H9 (cell line): Measurements from ENCODE around the gene AFF2. TPM values are rescaled to one million over a fixed set of nuclear protein-coding genes. Genes with fewer than 3 reads are reported as not detected.

Experiments
- DNase-seq: peaks from one replicate; pipeline ENCODE4 v3.0.0-alpha.2; 2017
- H2AFZ ChIP-seq: one replicate; pipeline ENCODE4 v1.6.1; 2013; ENCODE audit warnings: mild to moderate bottlenecking, low read length, control low read depth, moderate library complexity
- H2AK5ac ChIP-seq: 2 replicates; pipeline ENCODE4 v1.6.1; 2013; ENCODE audit warnings: low read length, control low read depth, mixed read lengths; ENCODE audit not compliant: insufficient read length
- H2BK120ac ChIP-seq: one replicate; pipeline ENCODE4 v1.6.1; 2013; ENCODE audit warnings: low read depth, mild to moderate bottlenecking, low read length, control low read depth, inconsistent platforms; ENCODE audit not compliant: poor library complexity, severe bottlenecking
- H2BK12ac ChIP-seq: 2 replicates; pipeline ENCODE4 v1.6.1; 2013; ENCODE audit warnings: low read length, control low read depth, mixed read lengths, low read depth; ENCODE audit not compliant: insufficient read length
- H2BK15ac ChIP-seq: 2 replicates; pipeline ENCODE4 v1.6.1; 2013; ENCODE audit warnings: low read depth, low read length, control low read depth
- H2BK20ac ChIP-seq: one replicate; pipeline ENCODE4 v1.6.1; 2013; ENCODE audit warnings: low read depth, mild to moderate bottlenecking, low read length, control low read depth, inconsistent platforms; ENCODE audit not compliant: poor library complexity, severe bottlenecking
- H2BK5ac ChIP-seq: 2 replicates; pipeline ENCODE4 v1.6.1; 2013; ENCODE audit warnings: low read length, control low read depth, mixed read lengths; ENCODE audit not compliant: insufficient read length
- H3K14ac ChIP-seq: 2 replicates; pipeline ENCODE4 v1.6.1; 2013; ENCODE audit warnings: low read length, control low read depth; ENCODE audit not compliant: insufficient read depth
- H3K18ac ChIP-seq: 2 replicates; pipeline ENCODE4 v1.6.1; 2013; ENCODE audit warnings: low read depth, mild to moderate bottlenecking, mixed read lengths, low read length, control low read depth; ENCODE audit not compliant: insufficient read length
- H3K23ac ChIP-seq: 2 replicates; pipeline ENCODE4 v1.6.1; 2013; ENCODE audit warnings: low read length, control low read depth, mixed read lengths, low read depth; ENCODE audit not compliant: insufficient read length
- H3K23me2 ChIP-seq: 2 replicates; pipeline ENCODE4 v1.6.1; 2013; ENCODE audit warnings: low read depth, mild to moderate bottlenecking, mixed read lengths, low read length, control low read depth; ENCODE audit not compliant: insufficient read length, poor library complexity, severe bottlenecking
- H3K27ac ChIP-seq: 2 replicates; pipeline ENCODE4 v1.5.1; 2013; ENCODE audit warnings: low read length, control low read depth, mixed read lengths, low read depth; ENCODE audit not compliant: insufficient read length
- H3K27me3 ChIP-seq: 2 replicates; pipeline ENCODE4 v1.6.1; 2013; ENCODE audit warnings: low read length, control low read depth, inconsistent platforms; ENCODE audit not compliant: insufficient read depth
- H3K4ac ChIP-seq: 2 replicates; pipeline ENCODE4 v1.6.1; 2013; ENCODE audit warnings: low read depth, mild to moderate bottlenecking, control low read depth, inconsistent platforms, low read length, moderate library complexity
- H3K4me1 ChIP-seq: 2 replicates; pipeline ENCODE4 v1.6.1; 2013; ENCODE audit warnings: low read length, control low read depth, inconsistent platforms; ENCODE audit not compliant: insufficient read depth
- H3K4me2 ChIP-seq: 2 replicates; pipeline ENCODE4 v1.6.1; 2013; ENCODE audit warnings: low read length, control low read depth, mixed read lengths; ENCODE audit not compliant: insufficient read length, insufficient read depth
- H3K56ac ChIP-seq: 2 replicates; pipeline ENCODE4 v1.6.1; 2013; ENCODE audit warnings: low read depth, mild to moderate bottlenecking, mixed read lengths, low read length, control low read depth; ENCODE audit not compliant: insufficient read length
- H3K79me1 ChIP-seq: 2 replicates; pipeline ENCODE4 v1.6.1; 2013; ENCODE audit warnings: low read depth, mild to moderate bottlenecking, moderate library complexity, low read length, control low read depth, inconsistent platforms; ENCODE audit not compliant: insufficient read depth, poor library complexity, severe bottlenecking
- H3K79me2 ChIP-seq: 2 replicates; pipeline ENCODE4 v1.6.1; 2013; ENCODE audit warnings: low read length, control low read depth, inconsistent platforms; ENCODE audit not compliant: insufficient read depth
- H3K9ac ChIP-seq: 2 replicates; pipeline ENCODE4 v1.6.1; 2013; ENCODE audit warnings: low read length, control low read depth, mixed read lengths; ENCODE audit not compliant: insufficient read length; ENCODE audit errors: extremely low read depth
- H3K9me3 ChIP-seq: one replicate; pipeline ENCODE4 v1.6.1; 2013; ENCODE audit warnings: low read depth, low read length, inconsistent platforms; ENCODE audit not compliant: control insufficient read depth
- H3T11ph ChIP-seq: one replicate; pipeline ENCODE4 v1.6.1; 2013; ENCODE audit warnings: mild to moderate bottlenecking, low read length, control low read depth, inconsistent platforms
- H4K20me1 ChIP-seq: one replicate; pipeline ENCODE4 v1.6.1; 2013; ENCODE audit not compliant: control insufficient read depth, insufficient read length, insufficient read depth
- H4K5ac ChIP-seq: 2 replicates; pipeline ENCODE4 v1.6.1; 2013; ENCODE audit warnings: low read depth, mild to moderate bottlenecking, mixed read lengths, low read length, control low read depth; ENCODE audit not compliant: insufficient read length
- H4K8ac ChIP-seq: replicated peaks from 2 replicates; pipeline ENCODE4 v1.6.1; 2013; ENCODE audit warnings: low read length, control low read depth, mixed read lengths, low read depth; ENCODE audit not compliant: insufficient read length
- H4K91ac ChIP-seq: 2 replicates; pipeline ENCODE4 v1.6.1; 2013; ENCODE audit warnings: low read depth, mild to moderate bottlenecking, moderate library complexity, mixed read lengths, low read length, control low read depth; ENCODE audit not compliant: insufficient read length
- H3K27ac Mint-ChIP-seq, 3 experiments: 2 replicates in 2 of 3; 3 replicates in 1 of 3; pipeline ENCODE4 v1.8.0; 2020 to 2021; ENCODE audit warnings: mixed read lengths in 3 of 3, mild to moderate bottlenecking in 1 of 3, moderate library complexity in 1 of 3
- H3K27me3 Mint-ChIP-seq: 2 replicates; pipeline ENCODE4 v1.8.0; 2021; ENCODE audit warnings: low read depth, mild to moderate bottlenecking, moderate library complexity, mixed read lengths
- H3K36me3 Mint-ChIP-seq, 3 experiments: 2 replicates in 2 of 3; 3 replicates in 1 of 3; pipeline ENCODE4 v1.8.0; 2020 to 2021; ENCODE audit warnings: low read depth in 3 of 3, mixed read lengths in 3 of 3; ENCODE audit not compliant: insufficient read depth in 1 of 3
- H3K4me1 Mint-ChIP-seq, 2 experiments: 2 replicates each; pipeline ENCODE4 v1.8.0; 2020; ENCODE audit warnings: mixed read lengths in 2 of 2
- H3K4me3 Mint-ChIP-seq, 2 experiments: 2 replicates in 1 of 2; 3 replicates in 1 of 2; pipeline ENCODE4 v1.8.0; 2020 to 2021; ENCODE audit warnings: mild to moderate bottlenecking in 2 of 2, mixed read lengths in 2 of 2, moderate library complexity in 1 of 2
- H3K9me3 Mint-ChIP-seq, 2 experiments: 2 replicates in 1 of 2; 3 replicates in 1 of 2; pipeline ENCODE4 v1.8.0; 2020; ENCODE audit warnings: mild to moderate bottlenecking in 2 of 2, mixed read lengths in 2 of 2, moderate library complexity in 1 of 2
- CTCF ChIP-seq: fragments of 200-600 bp; sonication (generic); conservative IDR thresholded peaks from 3 replicates; pipeline ENCODE4 v1.8.0; 2021; ENCODE audit warnings: antibody characterized with exemption, mild to moderate bottlenecking
- total RNA-seq: library from RNA; stranded (reverse); gene quantifications from 2 replicates; pipeline ENCODE4 v1.2.1, GENCODE V29; 2021

The AFF2 gene
- total RNA-seq, 1 experiment from 2014 or later = 14.6 TPM

- Histone ChIP-seq H2BK120ac (no peak overlapping the region), H2BK12ac (no peak overlapping the region), H3K18ac (no peak overlapping the region), H3K9ac (no peak overlapping the region), H3K9me3 (peaks cover 33% of the 10 kb centered on the region), H3K4me2 (no peak overlapping the region), H2AK5ac (no peak overlapping the region), H4K5ac (no peak overlapping the region), H3K4ac (no peak overlapping the region), H3K14ac (no peak overlapping the region), H4K91ac (no peak overlapping the region), H3K56ac (no peak overlapping the region), H2BK20ac (no peak overlapping the region), H3K27me3 (no peaks in the 10 kb centered on the region), H3K23me2 (no peaks in the 10 kb centered on the region), H2BK15ac (no peak overlapping the region), H3T11ph (no peak overlapping the region), H3K79me2 (no peaks in the 10 kb centered on the region), H4K8ac (no peak overlapping the region), H4K20me1 (no peaks in the 10 kb centered on the region), H3K79me1 (no peaks in the 10 kb centered on the region), H3K23ac (no peak overlapping the region), H3K4me1 (no peaks in the 10 kb centered on the region), H3K27ac (no peak overlapping the region), H2AFZ (no peak overlapping the region), H2BK5ac (no peak overlapping the region)
- TF ChIP-seq CTCF = no peak
- H3K27me3 Mint-ChIP-seq = no peaks in the 10 kb centered on the region; the same call in 1 of the 2 replicates
- DNase-seq = no peak
- H3K4me1 Mint-ChIP-seq = peaks cover 10 to 11% of the 10 kb centered on the region in 2 experiments
- peaks cover 11 to 14% (median 13%) of the 10 kb centered on the region in 3 experiments for H3K36me3 Mint-ChIP-seq
- H3K9me3 Mint-ChIP-seq = peaks cover 64 to 72% of the 10 kb centered on the region in 2 experiments
- H3K4me3 Mint-ChIP-seq = no peak overlapping the region
- no peak overlapping the region for H3K27ac Mint-ChIP-seq
These were observed 402.2 kb downstream of the AFF2 start for GRCh38 chrX:148902581-148902980.
